CD4-positive, alpha-beta T cell treated with Interleukin-15 for 1 hour (primary cell): ENCODE data around the gene ITGA2.

ENCODE experiments used
- DNase-seq: peaks from one replicate; pipeline ENCODE4 v3.0.0-alpha.2; 2020

The ITGA2 gene

DNA sequence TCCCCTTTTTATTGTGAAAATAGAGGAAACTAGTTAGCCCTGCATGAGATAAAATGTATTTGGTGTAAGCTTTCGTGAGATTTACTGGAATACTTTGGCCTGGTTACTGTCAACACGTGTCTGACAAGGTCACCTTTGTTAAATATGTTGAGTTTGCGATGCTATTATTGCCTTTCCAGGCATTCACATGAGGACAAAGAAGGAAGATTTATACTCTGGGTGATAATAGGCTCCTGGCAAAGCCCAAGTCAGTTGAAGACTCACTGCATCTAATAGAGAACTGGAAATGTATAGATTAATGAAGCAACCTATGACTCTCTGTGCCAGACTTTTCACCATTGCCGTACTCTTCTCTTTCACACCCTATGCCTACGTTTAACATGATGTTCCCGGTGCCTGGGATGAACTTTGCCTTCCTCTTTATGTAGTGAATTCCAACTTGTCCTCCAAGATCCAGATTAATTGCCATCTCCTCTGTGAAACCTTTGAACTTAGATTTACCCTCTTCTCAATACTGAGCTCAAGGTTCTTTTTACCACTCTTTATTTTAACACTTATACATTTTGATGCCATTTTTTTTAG is 33.9 kb downstream of the ITGA2 start:
- no peak for DNase-seq

DNA sequence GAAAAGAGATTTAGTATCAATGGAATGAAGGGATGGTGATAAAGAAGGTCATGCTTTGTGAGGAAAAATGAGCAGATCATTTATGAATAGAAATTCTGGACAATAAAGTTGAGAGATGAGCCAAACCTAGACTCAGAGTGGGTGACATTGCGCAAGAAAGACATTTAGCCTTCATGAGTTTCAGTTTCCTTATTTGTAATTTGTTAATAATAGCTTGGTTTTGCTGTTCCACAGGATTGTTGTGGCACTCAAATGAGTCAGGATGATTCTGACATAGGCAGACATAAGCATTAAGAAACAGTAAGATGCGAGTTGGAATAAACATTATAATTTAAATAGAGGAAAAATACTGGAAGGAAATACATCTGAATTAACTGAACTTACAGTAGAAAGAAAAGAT is 34.8 kb downstream of the ITGA2 start:
- DNase-seq: no peak

GRCh38 chr5:53024535-53024934 is 35.4 kb downstream of the ITGA2 start:
- DNase-seq: no peak

GRCh38 chr5:53025487-53025886 is 36.3 kb downstream of the ITGA2 start:
- no peak for DNase-seq

- DNase-seq: no peak
These were observed 38.8 kb downstream of the ITGA2 start for GRCh38 chr5:53027913-53028312.

- DNase-seq: no peak
These were observed 40.5 kb downstream of the ITGA2 start for GRCh38 chr5:53029608-53030007.

GRCh38 chr5:53030893-53031292 is 41.7 kb downstream of the ITGA2 start:
- no peak for DNase-seq

GRCh38 chr5:53031695-53032096 is 42.5 kb downstream of the ITGA2 start:
- no peak for DNase-seq

GRCh38 chr5:53032188-53032587 is 43.0 kb downstream of the ITGA2 start:
- DNase-seq: no peak

GRCh38 chr5:53034832-53035231 is 45.7 kb downstream of the ITGA2 start:
- no peak for DNase-seq

GRCh38 chr5:53035868-53036381 is 46.8 kb downstream of the ITGA2 start:
- DNase-seq: no peak

DNA sequence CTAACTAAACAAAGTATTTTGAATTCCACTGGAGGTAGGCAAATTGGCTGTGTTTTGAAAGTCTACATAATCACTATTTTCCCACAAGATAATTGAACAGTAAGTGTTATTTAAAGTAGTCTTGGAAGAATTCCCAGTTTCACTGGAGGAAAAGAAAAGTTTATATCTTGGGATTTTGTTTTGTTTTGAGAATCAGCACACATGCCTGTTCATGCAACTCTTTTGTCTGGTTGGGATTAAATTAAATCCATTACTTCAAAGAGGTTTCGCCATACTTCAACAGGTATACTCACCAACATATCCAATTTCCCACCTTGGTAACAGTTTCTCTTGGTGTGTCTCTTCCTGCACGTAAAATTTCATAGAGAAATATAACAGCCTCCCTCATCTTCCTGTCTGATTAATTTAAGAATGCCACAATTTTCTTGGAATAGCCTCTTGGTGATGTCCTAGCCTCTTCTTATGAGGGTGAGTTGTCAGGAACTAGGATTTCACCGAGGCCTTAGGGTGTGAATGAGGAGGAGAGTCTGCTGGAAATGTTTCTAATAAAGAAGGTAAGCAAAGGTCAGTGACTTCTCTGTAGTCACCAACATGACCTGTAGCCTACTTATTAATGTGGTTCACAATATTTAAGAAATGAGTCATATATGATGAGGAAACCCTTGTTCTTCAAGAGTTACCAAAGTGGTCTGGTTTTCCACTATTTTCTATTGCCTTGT is 48.1 kb downstream of the ITGA2 start:
- no peak for DNase-seq

GRCh38 chr5:53038196-53038847 is 49.2 kb downstream of the ITGA2 start:
- no peak for DNase-seq

GRCh38 chr5:53039855-53040254 is 50.7 kb downstream of the ITGA2 start:
- DNase-seq: no peak

- no peak for DNase-seq
These were observed 52.0 kb downstream of the ITGA2 start for GRCh38 chr5:53041071-53041692.

DNA sequence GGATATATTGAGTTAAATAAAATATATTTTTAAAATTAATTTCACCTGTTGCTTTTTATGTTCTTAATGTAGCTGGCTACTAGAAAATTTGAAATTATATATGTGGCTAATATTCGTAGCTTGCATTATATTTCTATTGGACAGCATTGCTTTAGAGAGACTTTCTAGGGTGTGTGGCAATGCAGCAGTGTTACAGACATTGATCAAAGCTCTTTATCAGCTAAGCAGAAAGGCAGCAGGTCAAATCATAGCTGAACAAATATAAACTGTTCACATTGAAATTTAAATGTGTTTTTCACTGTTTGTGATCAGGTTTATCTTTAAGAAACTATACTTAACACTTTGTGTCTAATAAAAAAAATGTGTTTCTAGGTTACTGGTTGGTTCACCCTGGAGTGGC is 52.6 kb downstream of the ITGA2 start:
- DNase-seq: no peak

DNA sequence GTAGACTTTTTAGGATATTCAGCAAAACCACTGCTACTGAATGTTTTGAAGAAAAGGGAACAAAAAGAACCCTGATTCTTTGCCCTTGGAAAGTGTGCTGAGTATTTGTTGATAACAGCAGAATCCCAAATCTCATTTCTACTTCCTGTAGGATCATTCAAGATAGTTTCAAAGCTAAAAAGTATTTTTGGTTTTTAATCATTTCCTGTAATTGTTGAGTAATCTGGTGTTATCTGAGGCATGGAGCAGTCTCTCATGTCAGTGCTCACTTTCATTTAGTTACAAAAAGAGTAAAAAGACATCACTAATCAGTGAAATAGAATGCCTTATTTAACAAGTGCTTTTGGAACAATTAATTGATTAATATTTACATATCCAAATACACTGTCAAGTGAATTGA is 56.1 kb downstream of the ITGA2 start:
- no peak for DNase-seq

- no peak for DNase-seq
These were observed 59.1 kb downstream of the ITGA2 start for GRCh38 chr5:53048248-53048647.

- no peak for DNase-seq
These were observed 63.3 kb downstream of the ITGA2 start for GRCh38 chr5:53052499-53052898.

DNA sequence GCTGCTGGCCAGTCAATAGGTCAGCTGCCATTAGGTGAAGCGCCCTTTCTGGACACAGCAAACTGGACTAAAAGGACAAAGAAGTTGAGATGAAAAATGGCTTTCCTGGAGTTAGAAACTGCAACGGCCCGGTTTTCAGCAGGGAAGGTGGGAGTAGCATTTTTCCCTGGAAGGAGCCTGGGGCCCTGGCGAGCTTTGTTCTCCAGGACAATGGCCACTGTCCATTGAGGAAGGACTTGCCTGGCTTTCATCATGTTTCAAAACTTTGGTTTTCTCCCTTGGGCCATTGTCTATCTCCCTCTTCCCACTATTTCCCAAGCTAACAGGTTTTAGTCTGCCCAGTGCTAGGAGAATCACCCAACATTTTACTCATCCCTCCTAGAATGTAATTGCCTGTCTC is 64.2 kb downstream of the ITGA2 start:
- no peak for DNase-seq

DNA sequence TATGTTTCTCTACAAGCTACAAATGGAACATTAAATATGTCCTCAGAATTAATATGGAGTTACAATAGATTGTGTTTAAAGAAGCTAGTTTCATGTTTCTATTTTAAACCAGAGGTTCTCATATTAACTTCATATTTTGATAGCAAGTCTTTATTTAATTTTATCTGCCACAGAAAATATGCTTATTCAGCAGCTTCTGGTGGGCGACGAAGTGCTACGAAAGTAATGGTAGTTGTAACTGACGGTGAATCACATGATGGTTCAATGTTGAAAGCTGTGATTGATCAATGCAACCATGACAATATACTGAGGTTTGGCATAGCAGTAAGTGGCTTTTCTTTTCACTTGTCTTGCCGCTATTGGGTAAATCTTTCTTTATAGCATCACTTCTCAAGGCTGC is 66.2 kb downstream of the ITGA2 start:
- no peak for DNase-seq

DNA sequence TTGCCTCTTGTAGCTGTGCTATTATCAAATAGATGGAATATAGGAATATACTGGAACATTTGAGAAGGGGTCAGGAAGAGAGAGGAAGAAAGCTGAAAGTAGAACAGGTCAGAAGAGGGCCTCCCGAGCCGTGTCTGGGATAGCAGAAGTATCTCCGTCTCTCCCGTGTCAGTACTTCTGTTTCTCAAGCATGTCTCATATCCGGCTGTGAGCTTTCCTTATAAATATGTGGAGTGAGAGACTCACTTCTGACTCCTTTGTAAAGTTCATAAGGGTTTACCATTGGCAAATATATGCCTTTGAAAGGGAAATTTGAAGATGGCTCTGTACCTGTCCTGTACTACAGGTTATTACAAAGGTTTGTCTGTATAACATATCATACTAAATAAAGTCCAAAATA is 70.1 kb downstream of the ITGA2 start:
- DNase-seq: no peak

DNA sequence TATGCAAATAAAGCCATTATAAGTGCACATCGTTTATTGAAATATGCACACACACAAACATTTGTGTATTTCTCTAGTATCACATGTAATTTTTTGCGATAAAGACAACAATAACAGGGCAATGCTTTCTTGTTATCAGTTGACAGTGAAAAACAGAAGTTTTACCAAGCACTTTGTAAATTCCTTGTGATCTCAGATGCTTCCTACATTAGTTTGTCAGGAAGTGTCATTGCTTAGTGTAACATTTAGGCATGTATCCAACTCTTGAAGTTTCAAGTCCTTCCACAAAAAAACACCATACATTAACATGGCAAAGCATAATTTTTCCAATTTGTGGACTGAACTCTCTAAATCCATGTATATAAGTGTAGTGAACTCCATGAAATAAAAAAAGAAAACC is 74.0 kb downstream of the ITGA2 start:
- no peak for DNase-seq

DNA sequence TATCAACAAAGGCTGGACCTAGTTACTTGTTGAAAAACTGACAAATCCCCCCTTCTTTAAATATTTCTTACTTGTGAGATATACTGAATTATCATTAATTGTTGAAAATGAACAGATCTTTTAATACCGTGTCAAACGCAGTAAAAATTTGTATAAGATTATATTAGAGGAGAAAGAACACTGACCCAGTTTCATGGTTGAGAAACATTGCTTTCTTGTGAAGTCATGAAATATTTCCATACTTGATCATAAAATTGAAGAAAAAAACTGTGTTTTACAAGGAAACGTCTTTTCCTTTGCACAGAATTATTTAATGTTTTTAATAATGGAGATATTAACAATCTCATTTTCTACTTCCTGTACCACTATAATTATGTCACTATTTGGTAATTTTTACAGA is 74.6 kb downstream of the ITGA2 start:
- no peak for DNase-seq
